Right lung (tissue), 5 donors: ENCODE data around the gene RASSF7. TPM values are rescaled to one million over a fixed set of nuclear protein-coding genes. Genes with fewer than 3 reads are reported as not detected.
"Not testable (repeated sequence)": the region's sequence is repeated elsewhere in the genome, so short reads cannot be mapped to it uniquely, and the experiment has no call there.

Experiments used
- DNase-seq, 2 donors: peaks; one replicate each; pipeline ENCODE4 v3.0.0-alpha.2; 2013
- polyA plus RNA-seq, 5 donors: library from polyadenylated mRNA; unstranded; fragments of 120-200 nt; gene quantifications; one replicate each; pipeline versions ENCODE4 v1.2.1 to v1.2.3, GENCODE V29; 2013; ENCODE audit warnings: inconsistent platforms in 1 of 5, low replicate concordance in 1 of 5; ENCODE audit not compliant: insufficient read length in 5 of 5, insufficient read depth in 1 of 5

The RASSF7 gene
- polyA plus RNA-seq, 5 donors = 16.5 to 41.2 (median 27.6) TPM

- DNase-seq = no peak
These were observed 3.2 kb downstream of the RASSF7 start for GRCh38 chr11:563812-564578.

- no peak for DNase-seq
These were observed 5.2 kb downstream of the RASSF7 start for GRCh38 chr11:565921-566509.

GRCh38 chr11:567011-567628 lies 6.3 kb downstream of the RASSF7 start:
- DNase-seq = no peak

- no peak for DNase-seq
These were observed 7.0 kb downstream of the RASSF7 start for GRCh38 chr11:567629-568292.

- peak; percentile 90 to 92 for DNase-seq
These were observed 7.8 kb downstream of the RASSF7 start for GRCh38 chr11:568306-569157.

GRCh38 chr11:569158-569885 lies 8.6 kb downstream of the RASSF7 start:
- DNase-seq = no peak

- no peak for DNase-seq
These were observed 11.0 kb downstream of the RASSF7 start for GRCh38 chr11:571802-572185.

- DNase-seq = no peak
These were observed 12.5 kb downstream of the RASSF7 start for GRCh38 chr11:573146-573759.

- not testable (repeated sequence) for DNase-seq
These were observed 13.3 kb downstream of the RASSF7 start for GRCh38 chr11:574031-574570.

GRCh38 chr11:574632-575312 lies 14.0 kb downstream of the RASSF7 start:
- no peak for DNase-seq

- peak in 1 of 2 donors; percentile 52 for DNase-seq
These were observed 14.7 kb downstream of the RASSF7 start for GRCh38 chr11:575313-575995.

- DNase-seq = peak; percentile 96
These were observed 15.4 kb downstream of the RASSF7 start, which contains the start of gene PHRF1 for GRCh38 chr11:575996-576768. PHRF1 (plus strand) TSS chr11:576470; CDS start chr11:581513, 5,043 bp downstream.

- no peak for DNase-seq
These were observed 16.2 kb downstream of the RASSF7 start for GRCh38 chr11:576811-577610.

GRCh38 chr11:577611-577894 lies 16.8 kb downstream of the RASSF7 start:
- DNase-seq = no peak

- DNase-seq = no peak
These were observed 17.7 kb downstream of the RASSF7 start for GRCh38 chr11:578276-579035.

GRCh38 chr11:579830-580601 lies 19.2 kb downstream of the RASSF7 start:
- no peak for DNase-seq
